LNCaP clone FGC (cell line): ENCODE results near the gene AKAP12.

Experiments used
- DNase-seq: peaks from one replicate; pipeline ENCODE4 v3.0.0-alpha.2; 2011; ENCODE audit warnings: low read depth
- H3K4me3 ChIP-seq: 2 replicates; pipeline ENCODE4 v1.5.1; 2011; ENCODE audit warnings: mild to moderate bottlenecking, low read depth, low read length, control low read depth
- TF ChIP-seq, protein P1 (sequence below): IDR thresholded peaks from 2 replicates; pipeline ENCODE4 v1.5.1; 2012; ENCODE audit warnings: mild to moderate bottlenecking; ENCODE audit not compliant: control insufficient read depth, insufficient read depth; ENCODE audit errors: extremely low read depth

Gene AKAP12

DNA sequence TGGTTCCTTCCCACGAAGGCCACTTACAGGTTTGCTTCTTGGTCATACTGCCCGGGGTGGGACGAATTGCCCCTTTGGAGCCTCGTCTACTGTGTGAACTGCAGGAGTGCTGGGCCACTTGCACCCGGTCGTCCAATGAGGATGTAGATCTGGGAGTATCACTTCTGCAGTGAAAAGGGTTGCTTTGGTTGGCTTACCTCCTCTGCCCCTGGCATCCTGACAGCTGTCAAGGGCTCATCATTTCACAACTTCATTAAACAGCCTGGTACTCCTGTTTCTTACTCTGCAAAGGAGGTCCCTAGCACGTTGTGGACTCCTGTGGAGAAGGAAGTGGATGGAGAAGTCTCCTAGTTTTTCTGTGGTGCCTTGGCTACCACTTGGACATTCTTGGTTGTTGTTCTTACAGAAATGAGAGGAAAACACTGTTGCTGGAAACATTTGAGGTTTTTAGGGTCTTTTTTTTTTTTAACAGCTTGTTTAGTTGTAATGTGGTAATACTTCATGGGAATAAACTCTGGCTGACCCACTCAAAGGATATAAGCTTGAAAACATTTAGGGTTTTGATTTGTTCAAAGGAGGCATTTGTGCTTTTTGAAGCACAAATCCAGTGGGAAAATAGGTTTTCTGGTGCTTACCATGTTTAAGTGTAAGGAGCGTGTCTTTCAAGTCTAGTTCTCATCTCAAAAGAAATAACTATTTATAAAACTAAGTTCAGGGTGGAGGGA is 60.7 kb downstream of the AKAP12 start:
- no peak overlapping the region for H3K4me3 ChIP-seq
- no peak for DNase-seq
- TF ChIP-seq, protein P1, sequence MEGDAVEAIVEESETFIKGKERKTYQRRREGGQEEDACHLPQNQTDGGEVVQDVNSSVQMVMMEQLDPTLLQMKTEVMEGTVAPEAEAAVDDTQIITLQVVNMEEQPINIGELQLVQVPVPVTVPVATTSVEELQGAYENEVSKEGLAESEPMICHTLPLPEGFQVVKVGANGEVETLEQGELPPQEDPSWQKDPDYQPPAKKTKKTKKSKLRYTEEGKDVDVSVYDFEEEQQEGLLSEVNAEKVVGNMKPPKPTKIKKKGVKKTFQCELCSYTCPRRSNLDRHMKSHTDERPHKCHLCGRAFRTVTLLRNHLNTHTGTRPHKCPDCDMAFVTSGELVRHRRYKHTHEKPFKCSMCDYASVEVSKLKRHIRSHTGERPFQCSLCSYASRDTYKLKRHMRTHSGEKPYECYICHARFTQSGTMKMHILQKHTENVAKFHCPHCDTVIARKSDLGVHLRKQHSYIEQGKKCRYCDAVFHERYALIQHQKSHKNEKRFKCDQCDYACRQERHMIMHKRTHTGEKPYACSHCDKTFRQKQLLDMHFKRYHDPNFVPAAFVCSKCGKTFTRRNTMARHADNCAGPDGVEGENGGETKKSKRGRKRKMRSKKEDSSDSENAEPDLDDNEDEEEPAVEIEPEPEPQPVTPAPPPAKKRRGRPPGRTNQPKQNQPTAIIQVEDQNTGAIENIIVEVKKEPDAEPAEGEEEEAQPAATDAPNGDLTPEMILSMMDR = no peak

DNA sequence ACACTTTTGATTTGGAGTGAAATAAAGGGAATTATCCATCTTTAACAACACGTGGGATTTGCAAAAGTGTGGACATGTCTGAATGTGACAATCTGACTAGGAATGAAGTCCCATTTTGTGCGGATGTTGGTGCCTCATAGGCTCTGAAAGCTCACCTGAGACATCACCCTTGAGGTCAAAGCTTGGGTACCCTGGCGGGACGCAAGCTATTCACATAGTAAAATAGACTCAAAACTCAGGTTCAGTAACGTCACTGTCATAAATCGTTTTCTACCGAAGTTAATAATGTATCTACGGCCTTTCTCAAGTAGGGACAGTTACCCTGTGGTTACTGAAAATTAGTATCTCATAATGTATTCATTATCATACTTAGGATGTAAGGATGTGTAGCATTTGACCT is 61.8 kb downstream of the AKAP12 start:
- TF ChIP-seq, protein P1 = no peak
- DNase-seq = no peak
- no peak overlapping the region for H3K4me3 ChIP-seq

DNA sequence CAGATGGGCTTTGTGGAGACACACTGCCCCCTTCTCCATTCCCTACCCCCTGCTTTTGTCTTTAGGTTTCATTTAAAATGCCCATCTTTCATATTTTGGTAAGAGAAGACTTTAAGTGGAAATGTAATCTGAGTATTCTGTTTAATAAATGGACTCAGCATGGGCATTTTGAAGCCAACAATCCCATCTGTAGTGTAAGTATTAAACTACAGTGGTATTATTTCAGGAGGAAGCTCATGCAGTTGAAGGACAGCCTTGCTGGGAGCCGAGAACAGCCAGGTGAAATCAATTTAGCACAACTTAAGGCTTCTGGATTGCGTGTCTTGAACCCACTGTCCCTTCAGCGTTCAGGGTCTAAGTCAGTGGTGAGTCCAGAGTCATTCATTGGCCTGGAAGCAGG is 63.5 kb downstream of the AKAP12 start:
- no peak for DNase-seq
- TF ChIP-seq, protein P1 = no peak
- no peak overlapping the region for H3K4me3 ChIP-seq

GRCh38 chr6:151306269-151306783 is 66.6 kb downstream of the AKAP12 start:
- TF ChIP-seq, protein P1 = no peak
- DNase-seq = no peak
- no peak overlapping the region for H3K4me3 ChIP-seq

DNA sequence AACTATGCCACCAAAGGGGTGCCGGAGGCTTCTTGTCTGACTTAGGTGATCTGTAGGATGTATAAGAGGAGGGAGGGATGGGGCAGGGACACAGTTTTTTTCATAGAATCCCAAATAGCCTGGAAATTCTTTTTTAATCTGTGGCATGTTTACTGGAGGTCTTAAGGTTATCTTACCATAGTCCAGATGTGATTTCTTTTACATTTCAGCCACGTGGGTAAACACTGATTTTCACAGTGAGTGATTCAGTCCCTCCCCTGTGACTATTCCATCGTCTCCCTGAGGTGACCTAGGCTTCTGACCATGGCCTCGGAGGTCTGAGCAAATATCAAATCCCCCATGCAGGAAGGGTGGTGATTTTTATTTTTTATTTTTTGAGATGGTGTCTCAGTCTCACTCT is 67.7 kb downstream of the AKAP12 start:
- no peak for DNase-seq
- no peak overlapping the region for H3K4me3 ChIP-seq
- TF ChIP-seq, protein P1 = no peak

- TF ChIP-seq, protein P1 = no peak
- DNase-seq = no peak
- H3K4me3 ChIP-seq = no peak overlapping the region
These were observed 69.9 kb downstream of the AKAP12 start for GRCh38 chr6:151309619-151310018.

DNA sequence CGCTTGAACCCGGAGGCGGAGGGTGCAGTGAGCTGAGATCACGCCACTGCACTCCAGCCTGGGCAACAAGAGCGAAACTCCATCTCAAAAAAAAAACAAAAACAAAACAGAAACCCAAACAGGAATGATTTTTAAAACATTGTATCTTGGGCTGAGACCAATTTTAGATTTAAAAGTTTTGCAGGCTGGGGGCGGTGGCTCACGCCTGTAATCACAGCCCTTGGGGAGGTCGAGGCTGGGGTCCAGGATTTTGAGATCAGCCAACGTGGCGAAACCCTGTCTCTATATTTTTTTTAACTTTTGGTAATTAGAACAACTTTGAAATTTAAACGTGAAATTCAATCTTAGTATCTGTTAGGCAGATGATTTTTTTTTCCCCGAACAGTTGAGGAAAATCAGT is 70.5 kb downstream of the AKAP12 start:
- no peak for DNase-seq
- TF ChIP-seq, protein P1 = no peak
- no peak overlapping the region for H3K4me3 ChIP-seq
